Measurements from ENCODE around the gene PARVA.

Gene PARVA

DNA sequence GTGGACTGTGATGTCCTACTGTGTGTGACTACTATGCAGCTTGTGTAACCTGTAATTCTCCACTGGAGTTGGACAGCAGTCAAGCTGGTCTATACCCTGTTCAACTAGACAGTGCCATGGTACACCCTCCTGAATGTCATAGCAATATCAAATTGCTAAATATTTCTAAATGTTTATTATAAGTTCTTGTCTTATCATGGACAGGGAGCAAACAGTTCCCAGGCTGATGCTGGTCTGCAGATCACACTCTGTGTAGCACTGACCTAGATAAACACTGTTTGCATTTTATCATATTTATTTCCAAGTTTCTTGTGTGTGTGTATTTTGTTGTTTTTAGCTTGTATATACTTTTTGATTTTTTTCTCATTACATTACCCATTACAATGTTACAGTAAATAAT is 22.0 kb downstream of the PARVA start:
- no peak for DNase-seq
- intact Hi-C loops (cut with DNase I): no loop called here

DNA sequence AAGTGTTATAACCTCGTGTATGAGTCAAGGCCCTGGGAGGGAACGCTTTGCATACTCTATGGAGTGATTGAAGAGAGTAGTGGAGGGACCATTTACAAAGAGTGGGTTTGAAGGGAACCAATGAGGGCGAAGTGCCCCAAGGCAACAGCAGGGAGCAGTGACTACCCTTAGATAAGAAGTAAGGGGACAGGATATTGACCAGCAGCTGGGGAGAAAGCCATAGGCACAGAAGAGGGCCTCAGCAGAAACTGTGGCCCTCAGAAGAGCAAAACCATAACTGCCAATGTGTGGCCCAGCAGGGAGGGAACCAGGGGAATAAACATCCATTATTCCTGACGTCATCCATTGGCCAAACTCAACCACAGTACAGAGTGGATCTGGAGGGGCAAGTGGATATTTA is 24.7 kb downstream of the PARVA start:
- intact Hi-C loops (cut with DNase I): no loop called here

DNA sequence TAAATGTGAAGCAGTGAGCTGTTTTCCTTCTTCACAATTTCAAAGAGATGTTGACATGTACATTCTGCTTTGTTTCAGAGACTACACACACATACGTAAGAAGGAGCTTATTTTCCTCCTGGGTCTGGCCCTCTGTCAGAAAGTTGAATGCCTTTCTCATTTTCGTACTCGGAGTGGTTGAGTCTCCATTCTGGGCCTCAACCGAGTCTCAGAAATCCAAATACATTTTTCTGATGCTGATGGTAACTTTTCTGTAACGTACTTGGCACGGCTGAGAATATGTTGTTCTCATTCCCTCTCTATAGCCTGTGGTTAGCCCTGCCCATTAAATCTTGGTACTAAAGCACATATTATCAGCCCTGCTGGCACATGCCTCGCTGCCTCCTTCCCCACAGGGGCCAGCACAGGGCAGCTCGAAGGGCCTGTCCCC is 25.3 kb downstream of the PARVA start:
- no peak for DNase-seq
- intact Hi-C loops (cut with DNase I): no loop called here

More for the DNA sequence above, 24.7 kb downstream of the PARVA start:
- DNase-seq: no peak

DNA sequence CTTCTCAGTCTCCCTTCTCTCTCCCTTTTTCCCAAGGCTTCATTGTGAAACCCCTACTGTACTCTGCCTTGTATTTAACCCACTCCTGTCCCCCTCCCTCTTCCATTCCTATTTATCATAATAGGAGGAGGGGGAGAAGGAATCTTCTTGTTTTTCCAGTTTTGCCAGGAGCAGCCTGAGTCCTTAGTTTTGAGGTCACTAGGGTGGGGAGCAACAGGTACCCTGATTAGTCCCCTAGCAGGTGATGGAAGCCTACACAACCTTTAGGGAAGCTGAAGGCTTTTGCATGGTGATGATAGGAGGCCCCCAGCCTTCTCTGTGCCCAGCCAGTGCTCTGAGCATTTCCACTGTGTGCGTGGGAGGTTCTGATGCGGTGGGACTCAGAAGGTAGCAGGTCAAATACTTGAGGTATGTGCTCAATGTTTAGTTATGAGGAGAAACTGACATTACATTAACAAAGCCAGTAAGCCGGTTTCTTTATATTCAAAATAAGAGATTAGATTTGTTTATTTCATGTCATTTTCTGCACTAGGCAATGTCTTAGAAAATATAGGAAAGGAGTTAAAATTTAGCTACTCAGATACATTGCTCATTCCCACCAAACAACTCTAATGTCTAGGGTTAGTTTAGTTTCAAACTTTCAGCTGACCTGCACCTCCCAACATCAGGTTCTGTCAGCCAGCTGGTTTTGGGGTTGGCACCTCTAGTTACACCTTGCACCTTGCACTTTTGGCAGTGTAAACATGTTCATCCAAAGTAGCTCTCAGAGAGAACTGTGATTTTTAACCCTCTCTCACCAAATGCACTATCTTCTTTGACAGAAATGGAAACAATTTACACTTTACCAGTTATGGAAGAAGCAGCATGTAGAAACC is 26.0 kb downstream of the PARVA start:
- DNase-seq: no peak
- intact Hi-C loops (cut with DNase I): no loop called here

DNA sequence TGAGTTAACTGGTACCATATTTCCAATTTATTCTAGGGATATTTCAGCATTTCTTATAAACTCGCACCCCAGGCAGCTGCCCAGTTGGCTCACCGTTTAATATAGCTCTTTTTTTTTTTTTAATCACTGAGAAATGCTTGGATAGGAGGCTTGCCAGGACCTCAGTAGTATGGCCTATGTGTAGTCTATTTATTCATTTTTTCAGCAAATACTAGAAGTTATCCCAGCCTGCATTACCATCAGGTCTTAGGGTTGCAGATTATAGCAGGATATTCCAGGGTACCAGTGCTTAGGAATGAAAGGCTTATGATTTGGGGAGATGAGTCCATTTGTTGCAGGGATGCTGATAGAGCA is 26.6 kb downstream of the PARVA start:
- intact Hi-C loops (cut with DNase I): no loop called here
- no peak for DNase-seq

DNA sequence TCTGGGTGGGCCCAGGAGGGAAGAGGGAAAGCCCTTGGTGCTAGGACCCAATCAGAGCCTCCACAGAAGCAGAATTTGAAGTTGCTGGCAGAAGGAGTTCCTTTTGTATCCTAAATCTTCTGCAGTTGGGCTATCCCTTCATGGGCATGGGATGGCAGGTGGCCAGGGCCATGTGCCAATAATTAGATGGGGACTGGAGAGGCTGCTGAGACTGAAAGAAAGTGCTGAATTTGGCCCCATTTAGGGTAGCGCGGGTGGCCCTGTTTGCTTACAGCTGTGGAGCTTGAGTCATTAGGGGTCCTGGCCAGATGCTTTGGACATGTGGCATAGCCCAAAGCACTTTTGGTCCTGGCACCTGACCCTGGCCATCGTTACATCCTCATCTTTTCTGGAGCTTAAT is 27.1 kb downstream of the PARVA start:
- intact Hi-C loops (cut with DNase I): no loop called here
- peak in 2 of 42 donors; percentile 12 to 40 for DNase-seq

DNA sequence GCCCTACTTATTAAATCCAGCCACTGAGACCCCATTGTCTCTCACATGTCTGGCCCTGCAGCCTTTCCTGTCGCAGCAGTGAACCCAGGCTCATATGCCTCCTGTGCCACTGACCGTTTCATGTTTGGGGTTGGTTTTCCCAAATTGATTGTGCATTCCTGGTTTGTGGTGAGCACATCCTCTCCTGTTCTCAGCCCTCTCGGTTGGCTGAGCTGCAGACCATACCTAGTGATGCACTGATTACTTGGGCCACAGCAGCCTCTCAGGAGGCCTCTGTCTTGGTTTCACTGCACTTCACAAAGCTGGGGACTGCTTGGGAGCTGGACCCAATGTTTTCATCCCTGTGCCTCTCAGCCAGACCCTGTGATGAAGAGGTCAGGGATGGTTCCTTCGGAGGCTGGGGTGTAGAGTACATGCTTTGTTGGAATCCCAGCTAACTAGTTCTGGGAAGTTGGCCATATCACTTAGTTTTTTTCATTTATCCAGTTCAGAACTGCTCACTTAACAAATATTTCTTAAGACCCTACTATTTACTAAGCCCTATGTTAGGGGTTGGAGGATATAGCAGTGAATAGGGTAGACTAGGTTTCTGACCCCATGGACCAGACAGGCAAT is 30.9 kb downstream of the PARVA start:
- intact Hi-C loops (cut with DNase I): no loop called here
- no peak for DNase-seq

DNA sequence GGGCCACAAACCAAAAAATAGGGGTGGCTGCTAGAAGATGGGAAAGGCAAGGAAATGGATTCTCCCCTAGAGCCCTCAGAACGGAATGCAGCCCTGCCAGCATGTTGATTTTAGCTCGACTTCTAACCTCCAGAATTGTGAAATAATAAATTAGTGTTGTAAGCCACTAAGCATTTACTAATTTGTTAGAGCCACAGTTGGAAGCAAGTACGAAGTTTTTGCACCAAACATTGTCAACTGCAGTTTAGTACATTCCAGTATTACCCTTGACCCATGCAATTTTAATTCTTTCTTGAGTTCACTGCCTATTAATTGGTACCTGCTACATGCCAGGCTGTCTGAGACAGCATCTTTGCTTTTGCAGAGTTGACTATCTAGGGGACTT is 32.2 kb downstream of the PARVA start:
- intact Hi-C loops (cut with DNase I): no loop called here
- no peak for DNase-seq

DNA sequence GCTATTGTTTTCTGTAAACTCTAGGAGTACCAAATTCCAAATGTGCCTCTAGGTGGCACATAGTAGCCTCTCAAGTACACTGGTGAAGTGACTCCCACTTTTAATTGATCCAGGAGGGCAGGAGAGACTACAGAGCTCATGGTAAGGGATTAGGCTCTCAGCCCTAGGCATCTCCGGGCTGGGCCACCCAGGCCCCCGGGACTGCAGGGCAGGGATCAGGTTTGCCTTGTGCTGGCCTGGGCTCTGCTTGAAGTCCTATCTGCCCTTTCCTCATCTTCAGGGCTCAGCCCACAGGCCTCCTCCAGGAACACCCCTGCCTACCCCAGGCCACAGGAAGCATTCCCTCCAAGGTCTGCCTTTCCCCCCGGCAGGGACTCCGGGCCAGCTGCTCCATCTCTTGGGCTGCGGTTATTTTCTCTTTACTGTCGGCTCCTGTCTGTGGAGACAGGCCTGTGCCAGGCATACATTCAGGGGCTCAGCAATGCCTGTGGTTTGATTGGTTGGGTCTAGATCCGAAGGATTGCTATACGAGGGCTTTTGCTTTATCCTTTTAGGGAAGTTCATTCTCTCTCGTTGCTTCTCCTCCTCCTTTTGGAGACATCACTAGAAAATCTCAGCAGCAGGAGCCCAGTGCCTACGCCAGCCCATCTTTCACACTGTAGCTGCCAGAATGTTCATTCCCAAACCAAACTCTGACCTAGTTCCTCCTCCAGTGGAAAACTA is 32.8 kb downstream of the PARVA start:
- intact Hi-C loops (cut with DNase I): no loop called here
- peak in 7 of 42 donors; percentile 13 to 28 (median 25) for DNase-seq

DNA sequence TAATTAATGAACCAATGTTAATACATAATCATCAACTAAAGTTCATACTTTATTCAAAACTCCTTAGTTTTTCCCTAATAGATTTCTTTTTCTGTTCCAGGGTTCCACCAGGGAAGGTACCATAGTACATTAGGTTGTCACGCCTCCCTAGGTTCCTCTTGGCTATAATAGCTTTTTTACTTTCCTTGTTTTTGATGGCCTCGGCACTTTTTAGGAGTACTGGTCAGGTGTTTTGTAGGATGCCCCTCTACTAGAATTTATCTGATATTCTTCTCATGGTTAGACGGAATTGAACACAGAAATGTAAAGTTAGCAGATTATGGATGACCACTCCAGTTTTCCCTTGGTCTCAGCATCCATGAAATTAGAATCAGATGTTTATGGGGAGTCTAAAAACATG is 34.0 kb downstream of the PARVA start:
- no peak for DNase-seq
- intact Hi-C loops (cut with DNase I): no loop called here

DNA sequence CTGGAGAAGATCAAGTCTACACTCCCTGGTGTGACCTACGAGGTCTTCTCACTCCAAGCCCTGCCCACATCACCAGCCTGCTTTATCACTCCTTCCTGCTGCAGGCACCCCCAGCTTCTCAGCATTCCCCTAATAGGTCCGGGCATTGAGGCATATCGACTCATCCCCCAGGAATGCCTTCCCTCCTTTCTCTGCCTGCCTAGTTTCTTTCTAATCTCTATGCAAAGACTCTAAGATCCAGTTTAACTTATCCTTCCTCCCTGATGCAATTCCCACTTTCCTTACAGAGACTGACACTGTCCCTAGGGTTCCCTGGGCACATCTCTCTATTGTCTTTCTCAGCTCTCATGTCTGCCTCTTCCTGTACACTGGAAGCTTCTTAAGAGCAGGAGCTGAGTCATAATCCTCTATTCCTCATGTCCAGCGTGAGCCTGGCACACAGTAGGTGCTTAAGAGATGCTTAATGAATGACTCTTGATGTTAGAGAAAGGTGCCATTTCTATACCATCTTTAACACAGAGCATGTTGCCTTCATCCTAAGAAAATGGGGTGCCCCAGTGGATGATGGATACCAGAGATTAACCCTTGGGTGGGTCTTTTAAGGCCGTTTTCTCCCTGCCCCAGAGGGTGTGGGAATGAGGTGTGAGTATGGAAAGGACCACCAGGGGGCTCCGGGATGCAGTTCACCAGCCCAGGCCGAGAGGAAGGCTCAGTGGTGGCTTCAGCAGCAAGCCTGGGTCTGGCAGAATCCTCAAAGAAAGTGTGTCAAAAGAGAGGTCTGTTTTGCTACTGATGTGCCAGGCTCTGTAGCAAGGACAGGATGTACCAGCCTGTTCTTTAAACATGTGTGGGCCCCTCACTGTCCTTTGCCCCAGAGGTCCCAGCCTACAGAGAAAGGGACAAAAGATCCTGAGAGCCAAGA is 34.7 kb downstream of the PARVA start:
- intact Hi-C loops (cut with DNase I): no loop called here
- peak in 34 of 42 donors; percentile 17 to 69 (median 39) for DNase-seq

DNA sequence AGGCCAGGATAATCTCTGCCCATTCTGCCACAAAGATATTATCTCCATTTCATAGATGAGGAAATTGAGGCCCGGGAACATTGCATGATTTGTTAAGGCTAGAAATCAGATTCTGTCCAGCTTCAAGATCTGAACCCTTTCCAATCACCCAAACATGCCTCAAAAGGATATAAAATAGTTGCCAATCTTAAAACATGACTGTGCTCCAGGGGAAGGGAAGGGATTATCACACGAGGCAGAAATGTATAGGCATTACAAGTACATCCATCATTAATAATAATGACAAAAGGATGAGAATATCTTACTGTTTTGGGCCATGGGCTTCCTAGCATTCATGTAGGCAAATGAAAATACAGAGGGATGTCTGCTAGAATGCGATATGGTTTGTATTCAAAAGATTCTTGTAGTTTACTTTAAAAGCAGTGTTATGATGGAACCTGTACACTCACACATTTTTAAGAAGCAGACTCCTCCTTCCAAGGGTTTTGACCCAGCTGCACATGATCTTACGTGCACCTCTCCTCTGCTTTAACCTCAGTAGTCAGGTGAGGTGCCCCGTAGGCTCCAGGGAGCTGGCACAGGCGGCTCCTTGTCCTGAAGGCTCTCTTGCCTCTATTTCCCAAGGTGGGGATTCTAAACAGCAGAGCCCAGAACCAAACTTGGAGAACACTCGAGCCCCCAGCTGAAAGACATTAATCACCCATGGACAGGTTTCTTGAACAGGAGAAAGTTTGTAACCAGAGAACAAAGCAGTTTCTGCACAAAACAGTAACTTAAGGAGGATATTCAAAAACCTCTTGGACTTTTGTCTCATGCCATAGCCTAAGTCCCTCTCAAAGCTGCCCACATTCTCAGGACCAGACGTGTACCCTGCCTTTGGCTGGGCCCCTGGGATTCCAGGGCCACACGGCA is 36.0 kb downstream of the PARVA start:
- intact Hi-C loops (cut with DNase I): no loop called here
- DNase-seq: no peak

DNA sequence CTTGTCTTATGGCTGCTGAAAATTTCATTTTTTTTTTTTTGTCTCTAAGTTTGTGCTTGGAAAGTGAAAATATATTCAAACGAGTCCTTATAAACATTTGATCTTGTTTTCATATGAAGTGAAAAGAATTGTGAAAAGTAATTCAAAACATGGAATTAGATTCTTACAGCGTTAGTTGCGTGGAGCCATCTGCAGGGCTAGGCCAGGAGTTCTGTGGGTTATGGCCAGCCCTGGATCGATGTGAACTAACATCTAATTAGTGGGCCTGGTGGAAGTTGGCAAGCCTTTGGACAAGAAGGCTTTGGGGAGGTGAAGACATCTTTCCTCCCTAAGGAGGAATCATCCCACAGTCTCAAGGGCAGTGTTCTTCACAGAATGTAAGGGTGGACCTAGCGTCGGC is 37.2 kb downstream of the PARVA start:
- intact Hi-C loops (cut with DNase I): no loop called here
- no peak for DNase-seq

DNA sequence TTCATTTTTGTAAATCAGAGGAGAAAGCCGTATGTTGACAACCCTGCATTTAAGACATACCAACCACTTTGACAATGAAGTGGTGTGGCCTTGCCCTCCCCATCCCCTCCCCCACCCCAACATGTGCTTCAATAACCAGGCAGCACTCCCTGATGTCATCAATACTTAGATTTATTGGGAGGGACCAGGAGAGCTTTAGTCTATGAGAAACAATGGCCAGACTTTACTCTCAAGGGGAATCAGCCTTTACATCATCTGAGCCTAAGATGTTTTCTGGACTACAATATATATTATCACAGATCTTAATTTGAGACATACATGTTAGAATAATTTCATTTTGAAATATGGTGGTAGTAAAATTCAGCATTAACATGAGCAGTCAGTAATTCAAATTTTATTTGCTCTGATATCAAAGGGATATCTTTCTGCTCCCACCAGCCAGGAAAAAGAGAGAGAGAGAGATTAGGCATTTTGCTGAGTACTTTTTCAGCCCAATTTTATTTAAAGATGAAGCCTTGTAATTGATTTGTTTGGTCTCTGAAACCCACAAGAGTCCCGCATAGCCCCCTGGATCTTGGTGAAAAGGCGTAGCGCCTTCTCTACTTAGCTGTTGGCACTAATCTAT is 38.1 kb downstream of the PARVA start:
- intact Hi-C loops (cut with DNase I): no loop called here
- DNase-seq: no peak

DNA sequence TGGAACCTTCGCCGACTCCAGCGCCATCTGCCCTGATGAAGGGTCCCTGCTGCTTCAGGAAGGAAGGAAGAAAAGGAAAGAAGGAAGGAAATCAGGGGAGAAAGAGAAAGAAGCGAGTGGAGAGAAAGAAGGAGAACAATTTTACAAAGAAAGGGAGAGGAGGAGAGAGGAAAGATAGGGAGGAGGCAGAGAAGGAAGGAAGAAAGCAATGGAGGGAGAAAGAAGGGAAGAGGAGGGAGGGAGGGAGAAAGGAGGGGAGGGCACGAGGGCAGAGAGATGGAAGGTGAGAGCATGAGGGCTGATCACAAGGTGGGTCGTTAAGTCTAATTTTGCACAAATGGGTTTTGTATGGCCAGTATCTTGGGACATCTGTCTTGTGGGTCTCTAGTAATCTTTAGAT is 39.2 kb downstream of the PARVA start:
- no peak for DNase-seq
- intact Hi-C loops (cut with DNase I): no loop called here

DNA sequence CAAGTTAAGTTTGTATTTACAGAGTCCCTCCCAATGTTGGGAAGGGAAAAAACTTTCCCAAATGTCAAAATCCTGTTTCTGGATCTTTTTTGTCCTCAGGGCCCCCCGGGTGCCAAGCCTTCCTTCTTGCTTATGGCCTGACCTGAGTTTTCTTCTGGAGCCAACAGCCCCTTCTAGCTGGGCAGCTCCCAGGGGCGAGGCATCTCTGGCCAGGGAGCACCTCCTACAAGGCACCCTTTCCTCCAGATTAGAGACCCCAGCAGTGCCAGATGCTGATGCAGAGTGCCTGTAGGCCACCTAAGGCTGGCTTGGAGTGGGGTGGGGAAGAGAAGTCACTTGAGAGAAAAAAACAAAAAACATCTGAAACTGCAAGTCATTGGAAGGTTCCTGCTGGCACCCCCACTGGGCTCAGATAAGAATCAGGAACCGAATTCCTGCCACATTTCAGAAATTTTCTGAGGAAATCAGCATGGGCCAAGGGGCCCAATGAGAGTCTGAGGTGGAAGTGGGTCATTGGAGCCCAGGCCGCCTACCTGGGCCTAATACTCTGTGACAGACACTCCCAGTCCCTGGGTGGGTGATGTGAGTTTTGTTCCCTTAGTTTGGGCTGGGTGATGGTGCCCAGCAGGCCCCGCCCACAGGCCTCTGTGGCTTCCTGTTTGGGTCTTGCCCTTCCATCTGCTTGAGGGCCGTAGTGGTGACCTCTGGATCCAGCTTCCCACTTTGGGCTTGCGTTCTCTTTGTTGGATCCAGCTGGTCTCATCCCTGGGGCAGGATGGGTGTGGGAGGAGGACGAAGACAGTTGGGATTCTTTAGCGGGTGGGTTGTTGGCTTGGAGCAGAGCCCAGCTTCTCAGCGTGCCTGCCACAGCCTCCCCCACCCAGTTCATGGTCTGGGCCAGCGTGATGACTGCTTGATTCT is 40.6 kb downstream of the PARVA start:
- no peak for DNase-seq
- intact Hi-C loops (cut with DNase I): no loop called here

DNA sequence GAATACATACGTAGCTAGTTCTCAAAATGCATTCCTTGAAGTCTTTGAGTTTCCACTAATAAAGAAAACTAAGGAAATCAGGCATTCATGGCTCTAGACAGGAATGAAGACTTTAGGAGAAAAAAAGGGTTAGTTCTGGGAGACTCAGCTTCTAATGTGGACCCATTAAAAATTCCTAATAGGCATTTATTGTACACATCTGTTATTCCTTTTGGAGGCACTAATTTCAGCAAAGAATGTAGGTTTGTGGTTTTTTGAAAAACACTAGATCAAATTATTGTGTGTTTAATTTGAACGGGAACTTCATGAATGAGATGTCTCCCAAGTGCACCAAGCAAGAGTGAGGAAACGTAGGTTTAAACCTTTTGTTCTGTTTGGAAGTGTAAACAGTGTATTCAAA is 42.7 kb downstream of the PARVA start:
- no peak for DNase-seq
- intact Hi-C loops (cut with DNase I): no loop called here
